Measurements from ENCODE around the gene NUP98.
"Not testable (repeated sequence)": the region's sequence is repeated elsewhere in the genome, so short reads cannot be mapped to it uniquely, and the experiment has no call there.

Gene NUP98

DNA sequence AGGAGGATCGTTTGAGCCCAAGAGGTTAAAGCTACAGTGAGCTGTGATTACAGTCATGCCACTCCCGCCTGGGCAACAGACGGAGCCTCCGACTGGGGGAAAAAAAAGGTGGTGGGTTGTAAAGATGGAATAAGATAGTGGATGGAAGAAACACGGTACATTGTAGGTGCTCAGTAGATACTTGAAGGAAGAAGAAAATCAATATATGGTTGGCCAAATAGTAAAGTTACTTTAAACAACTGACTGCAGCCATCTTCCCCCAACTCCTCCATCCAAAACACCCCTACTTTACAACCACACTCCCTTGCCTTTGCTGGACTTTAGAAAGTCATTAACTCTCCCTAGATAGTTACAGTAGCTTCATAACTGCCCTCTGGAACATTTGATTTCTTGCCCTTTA is 2.5 kb upstream of the NUP98 start:
- no peak for DNase-seq (ENCODE audit: low read depth in 1 of 2, low spot score in 1 of 2)

DNA sequence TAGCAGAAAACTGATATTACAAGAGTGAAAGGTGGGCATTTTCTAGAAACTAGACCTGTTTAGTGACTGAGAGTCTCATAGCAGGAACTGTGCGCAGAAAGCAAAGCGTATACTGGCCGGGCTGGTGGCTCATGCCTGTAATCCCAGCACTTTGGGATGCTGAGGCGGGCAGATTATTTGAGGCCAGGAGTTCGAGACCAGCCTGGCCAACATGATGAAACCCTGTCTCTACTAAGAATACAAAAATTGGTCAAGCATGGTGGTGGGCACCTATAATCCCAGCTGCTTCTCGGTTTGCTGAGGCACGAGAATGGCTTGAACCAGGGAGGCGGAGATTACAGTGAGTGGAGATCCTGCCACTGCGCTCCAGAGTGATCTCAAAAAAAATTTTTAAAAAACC is 1.8 kb upstream of the NUP98 start:
- DNase-seq (ENCODE audit: low read depth in 1 of 2, low spot score in 1 of 2): no peak

DNA sequence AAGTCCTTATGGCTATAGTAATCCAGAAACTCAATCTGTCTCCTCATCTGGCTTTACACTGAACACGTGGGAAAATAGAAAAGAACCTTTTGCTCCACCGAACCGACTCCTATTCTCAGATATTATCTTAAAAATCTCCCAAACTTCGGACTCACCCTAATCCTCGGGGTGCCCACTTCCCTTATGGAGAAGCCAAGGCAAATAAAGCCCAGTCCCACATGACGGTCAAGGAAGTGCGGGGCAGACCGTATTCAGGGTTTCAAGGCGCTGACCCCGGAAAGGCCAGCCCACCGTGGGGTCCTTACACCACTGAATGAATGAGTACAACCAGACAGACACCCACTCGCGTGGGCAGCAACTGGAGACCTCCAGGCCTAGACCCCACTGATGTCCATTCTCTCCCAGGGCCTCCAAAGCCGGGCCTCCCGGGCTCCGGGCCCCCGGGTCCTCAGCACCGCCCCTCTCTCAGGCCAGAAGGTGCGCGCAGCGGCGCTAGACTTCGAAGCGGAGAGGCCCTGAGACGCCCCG is 489 bp downstream of the NUP98 start:
- DNase-seq (ENCODE audit: low read depth in 1 of 2, low spot score in 1 of 2): no peak

DNA sequence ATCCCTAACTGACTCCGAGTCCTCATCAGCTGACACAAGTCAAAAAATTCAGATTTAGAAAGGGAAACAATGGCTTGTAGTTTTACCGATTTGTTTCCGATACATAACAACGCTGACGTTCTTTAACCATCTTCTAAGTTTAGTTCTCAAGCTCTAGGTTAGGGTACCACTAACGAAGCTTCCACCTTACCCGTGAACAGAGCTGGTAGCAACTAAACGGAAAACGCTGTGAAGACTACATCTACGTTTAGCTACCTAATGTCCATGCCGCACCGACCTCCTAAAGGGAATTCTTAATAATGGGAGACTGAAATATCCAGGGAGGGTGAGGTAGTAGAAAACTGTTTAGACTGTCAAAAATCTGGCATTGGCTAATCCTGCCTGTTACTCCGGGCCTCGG is 1.0 kb downstream of the NUP98 start:
- DNase-seq (ENCODE audit: low read depth in 1 of 2, low spot score in 1 of 2): no peak

DNA sequence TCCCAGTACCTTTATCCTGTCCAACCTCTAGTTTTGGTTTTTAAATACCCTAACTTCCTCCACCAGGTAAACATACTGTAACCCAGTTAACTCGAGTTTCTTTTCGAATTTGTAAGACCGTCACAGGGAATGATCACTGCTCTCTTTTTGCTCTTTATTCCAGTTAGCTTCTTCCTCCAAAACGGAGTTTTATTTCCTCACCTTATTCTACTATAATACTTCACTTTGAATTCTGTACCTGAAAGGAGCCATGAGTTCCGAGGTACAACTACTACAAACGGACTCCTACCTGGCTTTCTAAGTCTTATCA is 1.4 kb downstream of the NUP98 start:
- no peak for DNase-seq (ENCODE audit: low read depth in 1 of 2, low spot score in 1 of 2)

DNA sequence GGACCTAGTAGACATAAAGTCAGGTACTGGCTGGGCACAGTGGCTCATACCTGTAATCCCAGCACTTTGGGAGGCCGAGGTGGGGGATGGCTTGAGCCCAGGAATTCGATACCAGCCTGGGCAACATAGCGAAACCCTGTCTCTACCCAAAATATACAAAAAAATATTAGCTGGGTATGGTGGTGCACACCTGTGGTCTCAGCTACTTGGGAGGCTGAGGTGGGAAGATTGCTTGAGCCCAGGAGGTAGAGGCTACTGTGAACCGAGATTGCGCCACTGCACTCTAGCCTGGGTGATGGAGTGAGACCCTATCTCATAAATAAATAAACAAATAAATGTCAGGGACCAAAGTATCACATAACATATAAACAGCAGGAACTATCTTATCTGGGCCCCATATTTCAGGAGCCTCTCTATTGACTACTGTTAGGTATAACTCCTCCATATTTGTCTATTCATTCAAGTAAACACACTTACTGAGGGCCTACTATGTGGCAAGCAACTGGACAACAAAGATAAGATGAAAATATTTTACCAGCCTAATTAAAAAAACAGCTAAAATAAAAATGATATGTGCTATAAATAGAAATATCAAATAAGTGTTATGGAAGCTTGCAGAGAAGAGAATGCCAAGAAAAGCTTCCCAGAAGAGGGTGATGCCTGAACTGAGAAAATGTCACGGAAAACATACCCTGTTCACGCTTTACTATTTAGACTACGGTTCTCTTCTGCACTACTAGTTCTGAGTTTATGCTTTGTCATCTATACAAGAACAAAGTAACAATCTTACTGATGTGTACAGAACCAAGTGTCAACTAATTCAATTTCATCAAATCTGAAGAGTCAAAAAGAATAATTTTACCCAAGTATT is 2.0 kb downstream of the NUP98 start:
- no peak for DNase-seq (ENCODE audit: low read depth in 1 of 2, low spot score in 1 of 2)

DNA sequence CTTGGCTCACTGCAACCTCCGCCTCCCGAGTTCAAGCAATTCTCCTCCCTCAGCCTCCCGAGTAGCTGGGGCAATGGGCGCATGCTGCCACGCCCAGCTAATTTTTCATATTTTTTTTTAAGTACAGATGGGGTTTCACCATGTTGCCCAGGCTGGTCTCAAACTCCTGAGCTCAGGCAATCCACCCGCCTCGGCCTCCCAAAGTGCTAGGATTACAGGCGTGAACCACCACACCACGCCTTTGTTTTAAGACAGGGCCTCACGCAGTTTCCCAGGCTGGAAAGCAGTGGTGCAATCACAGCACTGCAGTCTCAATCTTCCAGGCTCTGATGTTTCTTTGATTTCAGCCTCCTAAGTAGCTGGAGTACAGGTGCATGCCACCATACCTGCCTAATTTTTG is 3.0 kb downstream of the NUP98 start:
- not testable (repeated sequence) for DNase-seq (ENCODE audit: low read depth in 1 of 2, low spot score in 1 of 2)

DNA sequence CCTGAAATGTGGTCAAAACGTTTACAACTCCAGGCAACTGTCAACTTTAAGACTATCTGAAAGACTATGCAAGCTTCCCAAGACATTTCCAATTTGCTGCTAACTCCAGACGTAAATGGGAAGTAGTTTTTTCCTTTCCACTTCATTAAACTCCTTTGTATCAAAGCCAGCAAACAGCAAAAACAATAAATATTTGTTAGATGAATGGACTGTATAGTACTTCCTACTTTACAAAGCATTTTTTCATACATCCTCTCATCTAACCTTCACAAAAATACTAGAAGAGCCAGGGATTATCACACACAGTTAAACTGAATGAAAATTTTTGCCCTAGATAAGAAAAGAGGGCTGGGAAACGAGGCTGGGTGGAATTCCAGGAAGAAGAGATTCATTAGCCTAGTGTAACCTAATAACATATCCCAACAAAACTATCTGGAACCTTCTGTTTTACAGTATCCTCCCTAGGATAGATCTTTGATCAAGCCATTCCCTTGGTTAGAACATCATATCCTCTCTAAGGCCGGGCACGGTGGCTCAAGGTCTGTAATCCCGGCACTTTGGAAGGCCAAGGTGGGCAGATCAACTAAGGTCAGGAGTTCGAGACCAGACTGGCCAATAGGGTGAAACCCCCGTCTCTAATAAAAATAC is 10.4 kb downstream of the NUP98 start:
- no peak for DNase-seq (ENCODE audit: low read depth in 1 of 2, low spot score in 1 of 2)

DNA sequence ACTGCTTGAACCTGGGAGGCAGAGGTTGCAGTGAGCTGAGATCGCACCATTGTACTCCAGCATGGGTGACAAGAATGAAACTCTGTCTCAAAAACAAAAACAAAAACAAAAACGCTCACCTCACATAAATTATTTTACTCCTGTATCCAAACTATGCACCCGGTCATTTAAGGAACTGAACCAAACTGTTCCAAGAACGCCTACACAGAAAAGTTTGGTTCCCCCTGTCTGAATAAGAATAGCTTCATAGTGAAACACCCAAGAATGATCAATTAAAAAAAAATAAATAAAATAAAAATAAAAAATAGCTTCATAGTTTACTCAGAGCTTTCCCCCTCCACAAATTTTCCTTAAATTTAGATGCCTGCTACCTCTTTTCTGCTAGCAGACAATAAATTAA is 13.7 kb downstream of the NUP98 start:
- no peak for DNase-seq (ENCODE audit: low read depth in 1 of 2, low spot score in 1 of 2)

DNA sequence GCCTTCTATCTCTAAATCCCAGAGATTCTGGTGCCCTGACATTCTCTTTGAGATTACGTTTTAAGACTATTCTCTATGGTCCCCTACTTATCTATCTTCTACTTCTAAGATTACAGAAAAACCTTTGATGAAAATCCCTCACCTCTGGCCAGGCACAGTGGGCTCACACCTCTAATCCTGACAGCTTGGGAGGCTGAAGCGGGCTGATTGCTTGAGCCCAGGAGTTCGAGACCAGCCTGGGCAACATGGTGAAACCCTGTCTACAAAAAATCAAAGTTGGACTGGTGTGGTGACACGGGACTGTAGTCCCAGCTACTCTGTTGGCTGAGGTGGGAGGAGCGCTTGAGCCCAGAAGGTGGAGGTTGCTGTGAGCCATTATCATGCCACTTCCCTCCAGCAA is 14.4 kb downstream of the NUP98 start:
- no peak for DNase-seq (ENCODE audit: low read depth in 1 of 2, low spot score in 1 of 2)

DNA sequence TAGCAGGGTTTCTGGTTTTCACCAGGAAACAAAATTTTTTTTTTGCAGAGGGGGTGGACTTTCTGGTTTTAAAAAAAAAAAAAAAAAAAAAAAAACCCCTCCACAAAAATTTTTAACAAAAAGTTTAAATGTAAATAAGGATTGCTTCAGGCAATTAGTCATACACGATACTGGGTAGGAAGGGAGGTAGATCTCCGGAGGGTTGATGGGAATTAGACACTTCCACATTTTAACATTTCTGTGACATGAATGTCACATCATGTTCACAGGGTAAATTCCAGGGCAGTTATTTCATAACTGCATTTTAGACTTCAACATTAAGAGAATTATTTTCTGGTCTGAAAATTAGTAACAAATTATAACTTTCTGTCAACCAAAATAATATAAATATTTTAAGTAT is 15.9 kb downstream of the NUP98 start:
- DNase-seq (ENCODE audit: low read depth in 1 of 2, low spot score in 1 of 2): no peak

DNA sequence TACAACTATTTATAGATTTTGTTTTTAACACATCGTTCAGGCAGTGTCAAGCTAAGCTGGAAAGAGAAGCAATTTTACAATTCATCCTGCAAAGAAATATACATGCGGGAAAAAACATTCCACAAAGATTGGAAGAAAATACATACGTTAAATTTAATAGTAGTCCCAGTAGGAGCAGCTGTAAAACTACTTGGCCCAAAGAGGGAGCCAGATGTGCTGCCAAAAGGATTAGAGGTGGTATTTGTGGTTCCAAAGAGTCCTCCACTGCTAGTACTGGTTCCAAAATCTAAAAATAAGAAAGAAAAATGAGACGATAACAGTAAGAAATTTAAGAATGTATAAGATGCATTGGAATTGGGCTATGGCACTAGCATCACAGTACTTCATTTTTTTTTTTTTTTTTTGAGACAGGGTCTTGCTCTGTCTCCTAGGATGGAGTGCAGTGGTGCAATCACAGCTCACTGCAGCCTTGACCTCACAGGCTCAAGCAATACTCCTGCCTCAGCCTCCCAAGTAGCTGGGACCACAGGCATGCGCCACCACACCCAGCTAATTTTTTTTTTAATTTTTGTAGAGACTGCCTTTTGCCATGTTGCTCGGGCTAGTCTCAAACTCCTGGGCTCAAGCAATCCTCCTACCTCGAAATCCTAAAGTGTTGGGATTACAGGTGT is 21.5 kb downstream of the NUP98 start:
- DNase-seq (ENCODE audit: low read depth in 1 of 2, low spot score in 1 of 2): no peak

DNA sequence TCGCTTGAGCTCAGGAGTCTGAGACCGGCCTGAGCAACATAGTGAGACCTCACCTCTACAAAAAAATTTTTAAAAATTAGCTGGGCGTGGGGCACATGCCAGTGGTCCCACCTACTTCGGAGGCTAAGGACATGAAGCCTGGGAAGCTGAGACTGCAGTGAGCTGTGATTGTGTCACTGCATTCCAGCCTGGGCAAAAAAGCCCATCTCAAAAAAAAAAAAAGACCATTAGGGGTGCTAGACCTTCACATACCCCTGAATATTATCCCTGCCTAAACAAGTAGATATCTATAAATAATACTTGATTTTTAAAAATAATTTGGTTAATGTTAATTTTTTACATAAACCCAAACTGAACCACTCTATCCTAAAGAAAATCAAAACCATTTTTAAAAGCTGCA is 24.2 kb downstream of the NUP98 start:
- no peak for DNase-seq (ENCODE audit: low read depth in 1 of 2, low spot score in 1 of 2)

DNA sequence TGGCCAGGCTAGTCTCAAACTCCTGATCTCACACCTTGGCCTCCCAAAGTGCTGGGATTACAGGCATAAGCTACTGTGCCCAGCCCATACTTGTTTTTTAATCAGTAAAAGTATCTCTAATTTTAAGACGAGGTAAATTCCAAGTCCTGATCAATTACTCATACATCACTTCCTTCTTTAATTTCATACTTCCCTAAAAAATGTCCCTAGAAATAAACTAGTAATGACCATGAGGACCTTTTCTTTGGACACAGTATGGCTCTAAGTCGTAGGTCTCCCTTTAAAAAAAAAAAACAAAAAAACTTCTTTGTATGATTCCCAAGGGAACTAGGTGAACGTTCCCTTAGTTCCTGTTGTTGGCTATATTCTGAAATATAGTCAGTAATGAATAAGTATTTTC is 29.8 kb downstream of the NUP98 start:
- no peak for DNase-seq (ENCODE audit: low read depth in 1 of 2, low spot score in 1 of 2)

DNA sequence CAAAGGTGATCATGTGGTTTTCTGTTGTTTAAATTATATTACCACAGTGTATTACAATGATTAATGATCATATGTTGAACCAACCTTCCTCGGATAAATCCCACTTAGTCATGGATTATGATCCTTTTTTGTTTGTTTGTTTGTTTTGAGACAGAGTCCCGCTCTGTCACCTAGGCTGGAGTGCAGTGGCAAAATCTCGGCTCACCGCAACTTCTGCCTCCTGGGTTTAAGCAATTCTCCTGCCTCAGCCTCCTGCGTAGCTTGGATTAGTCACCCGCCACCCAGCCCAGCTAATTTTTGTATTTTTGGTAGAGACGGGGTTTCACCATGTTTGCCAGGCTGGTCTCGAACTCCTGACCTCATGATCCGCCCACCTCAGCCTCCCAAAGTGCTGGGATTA is 30.5 kb downstream of the NUP98 start:
- not testable (repeated sequence) for DNase-seq (ENCODE audit: low read depth in 1 of 2, low spot score in 1 of 2)

DNA sequence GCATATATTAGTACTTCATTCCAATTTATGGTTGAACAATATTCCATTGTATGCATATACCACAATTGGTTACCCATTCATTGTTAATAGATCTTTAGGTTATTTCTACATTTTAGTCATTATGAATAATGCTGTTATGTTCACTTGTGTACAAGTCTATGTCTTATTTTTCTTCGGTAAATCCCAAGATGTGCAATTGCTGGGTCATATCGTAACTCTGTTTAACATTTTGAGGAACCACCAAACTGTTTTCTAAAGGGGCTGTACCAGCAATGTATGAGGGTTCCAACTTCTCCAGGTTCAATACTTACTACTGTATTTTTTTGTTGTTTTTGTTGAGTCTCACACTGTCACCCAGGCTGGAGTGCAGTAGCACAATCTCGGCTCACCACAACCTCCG is 33.1 kb downstream of the NUP98 start:
- DNase-seq (ENCODE audit: low read depth in 1 of 2, low spot score in 1 of 2): no peak

DNA sequence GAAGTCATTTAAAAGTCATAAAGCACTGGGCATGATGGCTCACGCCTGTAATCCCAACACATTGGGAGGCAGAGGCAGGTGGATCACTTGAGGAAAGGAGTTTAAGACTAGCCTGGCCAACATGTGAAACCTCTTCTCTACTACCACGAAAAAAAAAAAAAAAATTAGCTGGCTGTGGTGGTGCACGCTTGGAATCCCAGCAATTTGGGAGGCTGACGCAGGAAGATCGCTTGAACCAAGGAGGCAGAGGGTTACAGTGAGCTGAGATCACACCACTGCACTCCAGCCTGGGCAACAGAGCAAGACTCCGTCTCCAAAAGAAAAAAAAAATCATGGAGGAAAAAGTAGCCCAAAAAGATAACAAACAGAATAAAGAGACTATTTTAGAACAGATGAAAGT is 42.2 kb downstream of the NUP98 start:
- no peak for DNase-seq (ENCODE audit: low read depth in 1 of 2, low spot score in 1 of 2)

DNA sequence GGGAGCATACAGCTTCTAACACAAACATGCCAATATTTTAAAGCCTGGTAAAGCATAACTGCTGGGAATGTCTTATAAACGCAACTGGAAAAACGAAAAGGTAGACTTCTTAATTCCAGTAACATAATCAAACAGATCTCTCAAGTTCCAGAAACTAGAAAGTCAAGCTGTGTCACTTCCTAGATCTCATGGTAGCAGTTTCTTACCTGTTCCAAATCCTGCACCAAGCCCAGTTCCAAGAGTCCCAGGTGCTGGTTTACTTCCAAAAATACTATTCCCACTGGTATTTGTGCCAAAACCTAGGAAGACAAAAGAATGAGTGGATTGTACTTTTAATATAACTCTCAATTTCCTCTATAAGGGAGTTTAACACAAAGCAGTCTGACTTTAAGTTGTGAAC is 44.2 kb downstream of the NUP98 start:
- no peak for DNase-seq (ENCODE audit: low read depth in 1 of 2, low spot score in 1 of 2)

DNA sequence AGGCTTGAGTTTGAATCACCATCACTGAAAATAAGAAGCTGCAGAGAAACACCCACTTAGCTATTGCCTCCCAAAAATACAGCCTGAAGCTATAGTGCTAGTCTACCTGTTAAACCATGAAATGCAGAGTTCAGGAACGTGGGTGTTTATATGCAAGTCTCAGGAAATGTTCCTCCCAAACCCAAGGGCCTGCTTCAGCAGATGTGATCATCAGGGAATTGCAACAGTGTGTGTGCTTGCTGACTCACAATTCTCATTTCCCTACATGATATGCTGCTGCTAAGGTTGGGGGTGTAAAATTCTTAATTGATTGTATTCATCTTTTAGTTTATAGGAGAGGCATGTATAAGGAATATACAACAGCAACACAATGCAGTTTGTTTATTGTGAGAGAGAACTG is 49.6 kb downstream of the NUP98 start:
- no peak for DNase-seq (ENCODE audit: low read depth in 1 of 2, low spot score in 1 of 2)

DNA sequence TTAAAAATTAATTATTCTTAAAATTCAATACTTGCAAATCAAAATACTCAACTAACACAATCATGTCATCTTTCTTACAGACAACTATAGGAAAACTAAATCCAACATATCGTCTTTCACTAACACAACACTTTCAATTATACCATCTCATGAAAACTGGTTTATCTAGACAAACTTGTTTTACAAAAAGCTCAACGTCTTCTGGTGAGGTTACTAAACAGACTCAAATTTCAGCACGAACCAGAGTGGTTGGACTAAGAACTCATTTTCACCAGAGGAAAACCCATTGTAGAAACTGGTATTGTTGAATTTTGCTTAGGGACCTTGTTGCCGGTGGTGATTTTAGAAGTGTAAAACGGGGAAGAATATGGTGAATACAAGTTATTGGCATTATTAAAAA is 52.2 kb downstream of the NUP98 start:
- DNase-seq (ENCODE audit: low read depth in 1 of 2, low spot score in 1 of 2): no peak

DNA sequence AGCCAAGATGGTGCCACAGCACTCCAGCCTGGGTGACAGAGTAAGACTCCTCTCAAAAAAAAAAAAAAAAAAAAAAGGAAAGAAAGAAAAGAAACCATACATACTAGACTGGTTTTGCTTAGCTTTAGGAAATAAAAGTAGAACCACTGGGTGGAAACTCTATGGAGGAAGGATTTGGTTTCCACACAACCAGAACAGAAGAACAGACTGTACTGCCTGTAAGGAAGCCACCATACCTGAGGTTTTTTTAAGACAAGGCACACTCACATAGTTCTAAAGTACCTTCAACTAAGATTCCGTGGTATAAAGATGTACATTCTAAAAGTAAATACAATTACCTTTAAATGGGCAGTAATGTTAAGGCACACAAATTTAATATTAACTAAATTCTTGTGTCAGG is 58.6 kb downstream of the NUP98 start:
- no peak for DNase-seq (ENCODE audit: low read depth in 1 of 2, low spot score in 1 of 2)

DNA sequence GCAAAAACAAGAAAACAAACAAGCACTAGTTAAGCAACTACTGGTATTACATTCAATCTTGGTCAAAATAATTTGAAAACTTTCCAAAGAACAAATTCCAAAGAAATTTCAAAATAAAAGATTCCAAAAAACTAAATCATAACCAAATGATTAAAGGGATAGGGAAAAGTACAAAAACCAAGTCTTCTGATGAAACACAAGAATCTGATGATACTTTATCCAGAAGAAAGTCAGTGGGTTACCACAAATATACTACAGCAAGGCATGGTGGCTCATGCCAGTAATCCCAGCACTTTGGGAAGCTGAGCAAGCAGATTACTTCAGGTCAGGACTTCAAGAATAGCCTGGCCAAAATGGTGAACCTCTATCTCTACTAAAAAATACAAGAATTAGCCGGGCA is 59.1 kb downstream of the NUP98 start:
- no peak for DNase-seq (ENCODE audit: low read depth in 1 of 2, low spot score in 1 of 2)

Data from activated T-helper 1 cell treated with anti-CD3 and anti-CD28 coated beads, Interleukin-2, amount 50 U/mL, for 16 hours (primary cell).